GM23248 (cell line): ENCODE results near the gene NALCN. TPM values are rescaled to one million over a fixed set of nuclear protein-coding genes. Genes with fewer than 3 reads are reported as not detected.

ENCODE experiments used
- DNase-seq: peaks from one replicate; pipeline ENCODE4 v3.0.0-alpha.2; 2015
- H2AFZ ChIP-seq: fragments of 200-600 bp; sonication (generic); 2 replicates; pipeline ENCODE4 v1.6.1; 2016; ENCODE audit warnings: antibody characterized with exemption
- H3F3A ChIP-seq: fragments of 200-600 bp; sonication (generic); 2 replicates; pipeline ENCODE4 v1.6.1; 2016; ENCODE audit warnings: mild to moderate bottlenecking, antibody characterized with exemption, mixed run types; ENCODE audit not compliant: insufficient read depth
- H3K27ac ChIP-seq: fragments of 200-600 bp; sonication (generic); 2 replicates; pipeline ENCODE4 v1.5.1; 2016; ENCODE audit warnings: mild to moderate bottlenecking
- H3K27me3 ChIP-seq: fragments of 200-600 bp; sonication (generic); replicated peaks from 2 replicates; pipeline ENCODE4 v1.6.1; 2016; ENCODE audit warnings: mild to moderate bottlenecking; ENCODE audit not compliant: insufficient read depth
- H3K36me3 ChIP-seq: fragments of 200-600 bp; sonication (generic); 2 replicates; pipeline ENCODE4 v1.6.1; 2016; ENCODE audit warnings: low read depth, mild to moderate bottlenecking
- H3K4me1 ChIP-seq: fragments of 200-600 bp; sonication (generic); 2 replicates; pipeline ENCODE4 v1.6.1; 2016; ENCODE audit warnings: mild to moderate bottlenecking; ENCODE audit not compliant: insufficient read depth
- H3K4me2 ChIP-seq: fragments of 200-600 bp; sonication (generic); one replicate; pipeline ENCODE4 v1.6.1; 2016; ENCODE audit warnings: mild to moderate bottlenecking; ENCODE audit not compliant: unreplicated experiment
- H3K4me3 ChIP-seq: fragments of 200-600 bp; sonication (generic); 2 replicates; pipeline ENCODE4 v1.5.1; 2016; ENCODE audit warnings: mild to moderate bottlenecking
- H3K79me2 ChIP-seq: fragments of 200-600 bp; sonication (generic); 2 replicates; pipeline ENCODE4 v1.6.1; 2016; ENCODE audit warnings: mild to moderate bottlenecking; ENCODE audit not compliant: insufficient read depth
- H3K9ac ChIP-seq: fragments of 200-600 bp; sonication (generic); 2 replicates; pipeline ENCODE4 v1.6.1; 2016; ENCODE audit warnings: mild to moderate bottlenecking
- H3K9me2 ChIP-seq: fragments of 200-600 bp; sonication (generic); 2 replicates; pipeline ENCODE4 v1.6.1; 2016; ENCODE audit warnings: mixed run types, mild to moderate bottlenecking, moderate library complexity; ENCODE audit not compliant: insufficient read depth
- H3K9me3 ChIP-seq: fragments of 200-600 bp; sonication (generic); one replicate; pipeline ENCODE4 v1.6.1; 2017; ENCODE audit warnings: low read depth
- H4K20me1 ChIP-seq: fragments of 200-600 bp; sonication (generic); 2 replicates; pipeline ENCODE4 v1.6.0; 2016; ENCODE audit not compliant: insufficient read depth
- EZH2 ChIP-seq: fragments of 200-600 bp; sonication (generic); IDR thresholded peaks from 2 replicates; pipeline ENCODE4 v1.6.1; 2018; ENCODE audit warnings: antibody characterized with exemption, mild to moderate bottlenecking; ENCODE audit not compliant: insufficient read depth, poor library complexity, severe bottlenecking
- EZH2phosphoT487 ChIP-seq: fragments of 200-600 bp; sonication (generic); IDR thresholded peaks from 2 replicates; pipeline ENCODE4 v1.6.1; 2018; ENCODE audit warnings: antibody characterized with exemption, moderate library complexity, mild to moderate bottlenecking, low read depth; ENCODE audit not compliant: insufficient read depth
- WGBS, 2 experiments: methylation state at CpG; one replicate each; pipeline ENCODE4 v1.1.6; 2015 to 2017; ENCODE audit warnings: low lambda C conversion rate in 2 of 2, low coverage in 1 of 2; ENCODE audit errors: missing lambda C conversion rate in 2 of 2; 5-methylcytosine and 5-hydroxymethylcytosine counted together
- in situ Hi-C: fragments of 300-500 bp; cut with MboI; formaldehyde crosslinking; loops from 2 replicates; pipeline ENCODE4 v1.15.0; 2020
- polyA plus RNA-seq: library from polyadenylated mRNA; unstranded; fragments of >200 nt; fragmentation: Nextera tagmentation; extraction: Ambion mirVana; gene quantifications from 2 replicates; pipeline ENCODE4 v1.2.1, GENCODE V29; 2016
- total RNA-seq: library from RNA; depleted of rRNA; stranded (reverse); fragments of >200 nt; shearing (Covaris generic); gene quantifications from 2 replicates; pipeline ENCODE4 v1.2.3, GENCODE V29; 2014

Gene NALCN
- total and polyA plus RNA-seq, 2 experiments from 2014 or later, result 3.1 to 3.6 TPM

- H3K27ac ChIP-seq, result peak overlapping the region; percentile 75
- in situ Hi-C loops, result no loop called here
- peak overlapping the region; percentile 43 for H3K4me2 ChIP-seq
- H3F3A ChIP-seq, result peaks cover 23% of the 10 kb centered on the region
- 0 out of 2 replicates have a peak overlapping the region, but pooled peaks have one; percentile 8 for H3K4me3 ChIP-seq
- H3K9ac ChIP-seq, result 0 out of 2 replicates have a peak overlapping the region, but pooled peaks have one; percentile 39
- H3K4me1 ChIP-seq, result peaks cover 47% of the 10 kb centered on the region
- H3K9me2 ChIP-seq, result no peaks in the 10 kb centered on the region
- no peaks in the 10 kb centered on the region for H3K9me3 ChIP-seq
- no peaks in the 10 kb centered on the region for H3K27me3 ChIP-seq
- H4K20me1 ChIP-seq, result no peaks in the 10 kb centered on the region
- no peaks in the 10 kb centered on the region for H3K36me3 ChIP-seq
- DNase-seq, result peak; percentile 93
- 2 to 4% methylated on average over 2 of the region's 2 CpGs for WGBS, 2 experiments
- H3K79me2 ChIP-seq, result no peaks in the 10 kb centered on the region
- no peak for TF ChIP-seq EZH2phosphoT487
- TF ChIP-seq EZH2, result no peak
- H2AFZ ChIP-seq, result no peak overlapping the region
Measured at GRCh38 chr13:101397742-101398141, 18.6 kb downstream of the NALCN start.

GRCh38 chr13:101394605-101395004, 21.7 kb downstream of the NALCN start:
- Histone ChIP-seq H3K9me2 (no peaks in the 10 kb centered on the region), H3K9ac (no peak overlapping the region), H3K27ac (no peak overlapping the region), H3K9me3 (no peaks in the 10 kb centered on the region), H3K27me3 (no peaks in the 10 kb centered on the region), H2AFZ (no peak overlapping the region), H3K4me3 (no peak overlapping the region), H3K4me1 (peaks cover 37% of the 10 kb centered on the region), H3K4me2 (no peak overlapping the region), H3K79me2 (no peaks in the 10 kb centered on the region), H3F3A (peaks cover 22% of the 10 kb centered on the region), H3K36me3 (no peaks in the 10 kb centered on the region), H4K20me1 (no peaks in the 10 kb centered on the region)
- DNase-seq, result no peak
- 33 to 34% methylated on average over 2 of the region's 2 CpGs for WGBS, 2 experiments
- TF ChIP-seq EZH2phosphoT487, result no peak
- in situ Hi-C loops, result no loop called here

- Histone ChIP-seq H3F3A (peaks cover 7% of the 10 kb centered on the region), H3K4me2 (no peak overlapping the region), H3K27me3 (no peaks in the 10 kb centered on the region), H3K9ac (no peak overlapping the region), H3K4me1 (peaks cover 22% of the 10 kb centered on the region), H3K79me2 (no peaks in the 10 kb centered on the region), H3K36me3 (no peaks in the 10 kb centered on the region), H4K20me1 (no peaks in the 10 kb centered on the region), H3K9me2 (no peaks in the 10 kb centered on the region), H3K27ac (no peak overlapping the region), H3K9me3 (no peaks in the 10 kb centered on the region), H3K4me3 (no peak overlapping the region), H2AFZ (no peak overlapping the region)
- WGBS, 2 experiments, result 87 to 88% methylated on average over 3 of the region's 3 CpGs
- TF ChIP-seq EZH2phosphoT487 (no peak), EZH2 (no peak)
- in situ Hi-C loops, result no loop called here
- no peak for DNase-seq
Measured at GRCh38 chr13:101393140-101393539, 23.2 kb downstream of the NALCN start.

GRCh38 chr13:101390461-101390860, 25.8 kb downstream of the NALCN start:
- Histone ChIP-seq H4K20me1 (no peaks in the 10 kb centered on the region), H3K4me3 (peak overlapping the region; percentile 18), H3F3A (peaks cover 4% of the 10 kb centered on the region; the same call in 1 of the 2 replicates), H3K36me3 (no peaks in the 10 kb centered on the region), H3K9ac (peak overlapping the region; percentile 30), H3K4me2 (peak overlapping the region; percentile 44), H3K27me3 (no peaks in the 10 kb centered on the region), H3K27ac (no peak overlapping the region), H3K4me1 (peaks cover 9% of the 10 kb centered on the region), H2AFZ (peak overlapping the region; percentile 78), H3K9me2 (no peaks in the 10 kb centered on the region), H3K79me2 (no peaks in the 10 kb centered on the region), H3K9me3 (no peaks in the 10 kb centered on the region)
- peak; percentile 41 for DNase-seq
- TF ChIP-seq EZH2 (no peak), EZH2phosphoT487 (no peak)
- WGBS, 2 experiments, result 58 to 70% methylated on average over 5 of the region's 5 CpGs
- in situ Hi-C loops, result no loop called here

GRCh38 chr13:101384929-101385328, 31.4 kb downstream of the NALCN start:
- H3F3A ChIP-seq, result no peaks in the 10 kb centered on the region
- no peaks in the 10 kb centered on the region for H4K20me1 ChIP-seq
- H3K9me3 ChIP-seq, result no peaks in the 10 kb centered on the region
- in situ Hi-C loops, result no loop called here
- H3K4me1 ChIP-seq, result peaks cover 22% of the 10 kb centered on the region
- no peak overlapping the region for H2AFZ ChIP-seq
- H3K27ac ChIP-seq, result no peak overlapping the region
- no peak for TF ChIP-seq EZH2phosphoT487
- no peak for TF ChIP-seq EZH2
- H3K9ac ChIP-seq, result no peak overlapping the region
- H3K4me2 ChIP-seq, result no peak overlapping the region
- H3K79me2 ChIP-seq, result no peaks in the 10 kb centered on the region
- no peaks in the 10 kb centered on the region for H3K27me3 ChIP-seq
- no peak overlapping the region for H3K4me3 ChIP-seq
- H3K36me3 ChIP-seq, result no peaks in the 10 kb centered on the region
- no peaks in the 10 kb centered on the region for H3K9me2 ChIP-seq
- WGBS, 2 experiments, result 93% methylated on average over 3 of the region's 3 CpGs
- DNase-seq, result no peak
